GM21737 (cell line): ENCODE data around the gene LENG8.

Experiments
- ATAC-seq: cut with Tn5 transposase; IDR thresholded peaks from one replicate; pipeline ENCODE4 v1.9.1; 2021; ENCODE audit warnings: mild to moderate bottlenecking, moderate library complexity; ENCODE audit not compliant: unreplicated experiment

The LENG8 gene

DNA sequence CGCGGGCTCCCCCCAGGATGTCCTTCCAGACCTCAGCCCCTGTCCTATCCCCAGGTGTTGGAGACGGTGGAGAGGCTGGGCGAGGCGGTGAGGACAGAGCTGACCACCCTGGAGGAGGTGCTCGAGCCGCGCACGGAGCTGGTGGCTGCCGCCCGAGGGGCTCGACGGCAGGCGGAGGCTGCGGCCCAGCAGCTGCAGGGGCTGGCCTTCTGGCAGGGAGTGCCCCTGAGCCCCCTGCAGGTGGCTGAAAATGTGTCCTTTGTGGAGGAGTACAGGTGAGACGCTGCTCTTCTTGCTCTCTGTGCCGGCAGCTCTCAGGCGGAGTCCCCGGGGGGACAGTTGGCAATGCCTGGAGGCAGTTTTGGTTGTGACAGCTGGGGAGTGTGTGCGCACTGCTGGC lies 26.9 kb upstream of the LENG8 start:
- no peak for ATAC-seq

DNA sequence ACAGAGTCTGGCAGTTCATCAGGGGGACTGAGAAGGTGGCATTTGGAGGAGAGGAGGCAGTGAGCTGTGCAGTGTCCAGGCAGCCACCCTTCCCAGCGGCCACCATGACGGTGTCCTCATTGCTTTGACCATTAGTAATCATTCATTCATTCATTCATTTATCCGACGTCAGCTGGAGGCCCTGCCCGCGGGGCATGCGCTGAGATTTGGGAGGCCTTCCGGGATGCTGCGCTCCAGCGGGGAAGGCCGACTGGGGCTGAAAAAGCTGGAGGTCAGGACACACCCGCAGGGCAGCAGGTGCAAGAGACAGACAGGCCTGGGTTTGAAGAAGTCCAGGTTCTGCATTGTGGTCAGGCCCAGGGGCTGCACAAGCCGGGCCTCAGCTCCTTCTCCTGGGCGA lies 24.8 kb upstream of the LENG8 start:
- ATAC-seq: no peak

DNA sequence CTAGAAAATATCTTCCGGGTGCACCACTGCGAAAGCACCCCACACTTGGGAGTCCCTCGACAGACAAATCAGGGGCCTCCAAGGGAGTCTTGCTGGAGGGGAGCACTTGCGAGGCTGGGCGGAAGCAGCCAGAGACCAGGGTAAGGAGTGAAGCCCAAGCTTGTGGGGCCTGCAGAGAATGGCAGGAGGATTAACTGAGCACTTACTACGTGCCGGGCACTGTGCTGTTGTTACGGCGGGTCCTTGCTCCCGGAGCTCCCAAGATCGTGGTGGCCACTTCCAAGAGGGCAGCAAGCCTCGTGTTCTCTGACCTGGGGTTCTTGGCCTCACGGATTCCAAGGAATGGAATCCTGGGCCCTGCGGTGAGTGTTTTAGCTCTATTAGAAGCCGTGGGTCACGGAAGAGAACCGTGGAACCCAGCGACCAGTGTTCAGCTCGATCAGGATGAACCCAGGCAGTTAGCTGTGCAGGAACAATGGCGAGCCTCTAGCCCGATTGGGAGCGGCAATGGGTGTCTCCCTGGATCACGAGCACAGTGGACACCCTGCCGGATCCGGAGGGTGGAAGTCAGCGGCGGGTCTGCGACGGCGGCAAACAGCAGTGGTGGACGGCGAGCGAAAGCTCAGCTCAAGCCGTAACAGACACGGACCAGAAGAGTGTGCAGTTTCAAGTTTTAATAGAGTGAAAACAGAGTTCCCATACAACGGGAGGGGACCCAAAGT lies 24.2 kb upstream of the LENG8 start:
- no peak for ATAC-seq

DNA sequence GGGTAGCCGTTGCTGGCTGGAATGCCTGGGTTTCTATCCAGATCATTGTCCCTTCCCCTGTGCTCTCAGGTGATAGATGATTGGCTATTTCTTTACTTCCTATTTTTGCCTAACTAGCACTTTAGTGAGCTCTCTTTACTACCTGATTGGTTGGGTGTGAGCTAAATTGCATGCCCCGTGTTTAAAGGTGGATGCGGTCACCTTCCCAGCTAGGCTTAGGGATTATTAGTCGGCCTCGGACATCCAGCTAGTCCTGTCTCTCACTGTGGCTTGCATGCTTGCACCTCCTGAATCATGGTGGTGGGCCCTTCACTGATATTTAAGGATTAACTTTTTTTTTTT lies 23.6 kb upstream of the LENG8 start:
- no peak for ATAC-seq

DNA sequence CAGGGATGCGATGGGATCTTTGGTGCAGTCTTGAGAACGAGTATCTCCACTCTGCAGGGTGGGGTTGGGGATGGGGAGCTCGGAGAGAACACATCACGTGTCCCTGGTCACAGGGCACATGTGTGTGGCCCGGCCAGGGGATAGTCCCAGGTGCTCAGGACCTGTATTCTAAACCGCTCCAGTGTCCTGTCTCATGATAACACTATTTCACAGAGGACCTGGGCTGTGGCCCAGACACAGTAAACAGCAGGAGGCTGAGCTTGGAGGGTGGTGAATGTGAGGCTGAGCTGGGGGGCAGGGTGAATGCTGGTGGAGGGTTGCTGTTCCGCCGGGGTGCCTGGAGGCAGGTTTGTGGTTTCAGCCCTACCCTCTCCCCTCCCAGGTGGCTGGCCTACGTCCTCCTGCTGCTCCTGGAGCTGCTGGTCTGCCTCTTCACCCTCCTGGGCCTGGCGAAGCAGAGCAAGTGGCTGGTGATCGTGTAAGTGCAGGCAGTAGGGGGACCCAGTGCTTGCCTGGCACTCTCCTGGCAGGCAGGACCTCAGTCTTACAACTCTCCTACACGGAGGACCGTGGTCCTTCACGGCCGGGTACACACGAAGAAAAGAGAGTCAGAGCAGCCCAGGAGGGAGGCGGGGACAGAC lies 22.6 kb upstream of the LENG8 start:
- ATAC-seq: no peak

DNA sequence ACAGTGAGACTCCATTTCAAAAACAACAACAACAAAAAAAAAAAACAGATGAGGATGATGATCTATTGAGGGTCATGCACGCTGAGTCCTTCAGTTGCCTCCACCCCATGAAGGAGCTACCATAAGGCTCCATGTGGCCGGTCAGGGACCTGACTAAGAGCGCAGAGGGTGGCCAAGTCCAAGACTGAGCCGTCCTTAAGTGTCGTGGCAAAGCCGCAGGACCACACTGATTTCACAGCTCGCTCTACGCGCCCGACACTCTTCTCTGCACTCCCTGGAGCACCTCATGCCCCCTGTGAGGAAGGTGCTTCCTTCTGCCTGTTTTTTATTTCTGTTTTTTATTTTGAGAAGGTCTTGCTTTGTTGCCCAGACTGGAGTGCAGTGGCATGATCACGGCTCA lies 21.4 kb upstream of the LENG8 start:
- no peak for ATAC-seq

DNA sequence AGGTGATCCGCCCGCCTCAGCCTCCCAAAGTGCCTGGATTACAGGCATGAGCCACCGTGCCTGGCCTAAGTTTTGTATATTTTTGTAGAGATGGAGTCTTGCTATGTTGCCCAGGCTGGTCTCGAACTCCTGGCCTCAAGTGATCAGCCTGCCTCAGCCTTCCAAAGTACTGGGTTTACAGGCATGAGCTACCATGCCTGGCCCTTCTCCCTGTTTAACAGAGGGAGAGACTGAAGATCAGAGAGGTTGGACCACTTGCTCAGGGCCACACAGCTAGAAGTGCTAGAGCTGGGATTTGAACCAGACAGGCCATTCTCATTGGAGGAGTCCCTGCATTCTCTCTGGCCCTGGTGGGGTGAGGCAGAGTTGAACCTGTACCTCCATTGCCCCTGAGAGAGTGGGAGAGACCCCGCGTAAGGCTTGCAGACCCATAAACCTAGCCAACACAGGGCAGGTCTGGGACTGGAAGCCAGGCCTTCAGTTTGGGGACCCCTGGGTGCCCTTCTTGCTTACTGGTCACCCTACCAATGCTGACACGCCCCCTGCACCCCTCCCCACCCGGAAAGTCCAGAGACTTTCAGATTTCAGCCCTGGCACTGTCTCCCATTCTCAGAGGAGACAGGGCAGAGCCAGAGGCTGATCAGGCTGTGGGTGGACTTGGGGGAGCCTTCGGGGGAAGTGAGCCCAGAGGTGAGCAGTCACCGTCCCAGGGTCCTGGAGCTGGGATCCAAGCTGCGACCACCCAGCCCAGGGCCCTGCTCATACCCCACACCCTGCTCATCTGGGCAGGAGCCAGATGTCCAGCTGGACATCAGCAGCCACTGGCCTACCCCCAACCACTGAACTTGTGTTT lies 20.4 kb upstream of the LENG8 start:
- ATAC-seq: no peak

DNA sequence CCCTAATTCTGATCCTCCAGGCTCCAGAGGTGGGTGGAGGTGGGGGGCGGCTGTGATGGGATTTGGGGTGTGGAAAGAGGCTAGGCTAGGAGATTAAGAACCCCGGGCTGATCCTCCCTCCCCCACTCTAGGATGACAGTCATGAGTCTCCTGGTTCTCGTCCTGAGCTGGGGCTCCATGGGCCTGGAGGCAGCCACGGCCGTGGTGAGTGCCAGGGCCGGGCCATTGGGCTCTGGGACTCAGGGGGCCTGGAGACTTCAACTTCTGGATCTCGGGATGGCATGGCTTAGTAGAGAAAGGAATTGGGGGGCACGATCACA lies 19.9 kb upstream of the LENG8 start:
- ATAC-seq: no peak

DNA sequence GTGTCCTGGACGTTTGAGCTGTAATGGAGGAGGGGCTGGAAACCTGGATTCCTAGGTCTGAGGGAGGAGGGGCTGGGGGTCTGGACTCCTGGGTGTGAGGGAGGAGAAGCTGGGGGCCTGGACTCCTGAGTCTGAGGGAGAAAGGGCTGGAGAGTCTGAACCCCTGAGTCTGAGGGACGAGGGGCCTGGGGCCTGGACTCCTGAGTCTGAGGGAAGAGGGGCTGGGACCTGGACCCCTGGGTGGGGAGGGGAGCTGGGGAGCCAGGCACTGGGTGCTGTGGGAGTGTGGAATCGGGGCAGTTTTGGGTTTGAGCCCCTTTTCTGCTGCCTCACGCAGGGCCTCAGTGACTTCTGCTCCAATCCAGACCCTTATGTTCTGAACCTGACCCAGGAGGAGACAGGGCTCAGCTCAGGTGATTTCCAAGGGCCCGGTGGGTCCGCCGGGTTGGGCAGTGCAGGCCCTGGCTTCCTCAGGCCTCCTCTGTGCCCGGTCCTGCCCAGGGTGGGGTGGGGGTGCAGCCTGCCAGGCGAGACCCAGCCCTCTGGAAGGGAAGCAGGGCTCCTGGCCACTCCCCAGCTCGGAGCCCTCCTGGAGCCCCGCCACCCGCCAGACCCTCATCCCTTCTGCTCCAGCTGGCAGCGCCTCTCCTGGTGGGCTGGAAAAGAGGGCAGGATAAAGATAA lies 19.3 kb upstream of the LENG8 start:
- ATAC-seq: no peak

DNA sequence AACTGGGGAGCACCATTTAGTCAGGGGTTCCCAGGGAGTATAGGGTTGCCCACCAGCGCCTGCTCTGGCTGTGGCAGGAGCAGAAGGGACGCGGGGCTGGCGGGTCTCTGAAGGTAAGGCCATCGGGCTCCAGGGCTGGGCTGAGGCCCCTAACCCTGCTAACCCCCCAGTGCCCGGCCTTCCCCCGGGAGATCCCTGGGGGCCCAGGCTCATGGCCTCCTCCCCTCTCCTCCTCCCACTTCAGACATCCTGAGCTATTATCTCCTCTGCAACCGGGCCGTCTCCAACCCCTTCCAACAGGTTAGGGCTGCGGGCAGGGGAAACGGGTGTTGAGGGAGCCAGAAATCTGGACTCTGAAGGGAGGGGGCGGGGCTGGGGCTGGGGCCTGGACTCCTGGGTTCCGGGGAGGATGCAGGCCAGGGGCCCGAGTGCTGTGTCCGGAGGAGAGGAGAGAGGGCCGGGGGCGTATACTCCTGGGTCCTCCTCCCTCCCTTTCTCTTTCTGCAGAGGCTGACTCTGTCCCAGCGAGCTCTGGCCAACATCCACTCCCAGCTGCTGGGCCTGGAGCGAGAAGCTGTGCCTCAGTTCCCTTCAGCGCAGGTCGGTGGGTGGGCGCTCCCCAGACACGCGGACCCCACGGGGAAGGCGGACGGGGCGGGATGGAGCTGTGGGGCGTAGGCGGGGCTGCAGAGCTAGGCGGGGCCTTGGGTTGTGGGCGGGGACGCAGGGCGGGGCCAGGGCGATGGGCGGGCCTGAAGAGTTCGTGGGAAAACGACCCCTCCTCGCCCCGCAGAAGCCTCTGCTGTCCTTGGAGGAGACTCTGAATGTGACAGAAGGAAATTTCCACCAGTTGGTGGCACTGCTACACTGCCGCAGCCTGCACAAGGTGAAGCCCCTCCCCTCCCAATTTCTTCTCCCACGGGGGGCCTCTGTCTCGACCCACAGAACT lies 18.4 kb upstream of the LENG8 start:
- ATAC-seq: no peak

DNA sequence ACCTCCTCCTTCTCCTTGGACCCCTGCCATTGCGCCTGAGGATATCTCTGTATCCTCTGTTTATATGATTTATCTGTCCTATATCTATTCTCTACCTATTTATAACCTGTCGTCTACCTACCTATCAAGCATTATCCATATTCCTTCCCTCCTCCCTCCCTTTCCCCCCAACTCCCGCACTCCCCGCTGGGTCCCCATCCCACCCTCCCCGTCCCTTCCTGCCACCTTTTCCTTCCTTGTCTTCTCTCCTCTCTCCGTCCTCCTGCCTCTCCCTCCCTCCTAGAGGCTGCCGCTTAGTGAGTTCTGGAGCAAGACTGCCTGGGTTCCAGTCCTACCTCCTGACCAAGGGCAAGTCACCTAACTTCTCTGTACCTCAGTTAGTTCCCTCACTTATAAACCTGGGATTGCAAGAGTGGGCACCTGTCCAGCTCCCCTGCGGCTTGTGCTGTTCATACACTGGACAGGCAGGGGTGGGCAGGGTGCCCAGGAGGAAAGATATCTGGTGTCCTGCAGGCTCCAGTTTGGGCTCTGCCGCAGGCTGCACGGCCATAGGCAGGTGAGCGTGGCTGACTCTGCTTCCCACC lies 17.7 kb upstream of the LENG8 start:
- no peak for ATAC-seq

DNA sequence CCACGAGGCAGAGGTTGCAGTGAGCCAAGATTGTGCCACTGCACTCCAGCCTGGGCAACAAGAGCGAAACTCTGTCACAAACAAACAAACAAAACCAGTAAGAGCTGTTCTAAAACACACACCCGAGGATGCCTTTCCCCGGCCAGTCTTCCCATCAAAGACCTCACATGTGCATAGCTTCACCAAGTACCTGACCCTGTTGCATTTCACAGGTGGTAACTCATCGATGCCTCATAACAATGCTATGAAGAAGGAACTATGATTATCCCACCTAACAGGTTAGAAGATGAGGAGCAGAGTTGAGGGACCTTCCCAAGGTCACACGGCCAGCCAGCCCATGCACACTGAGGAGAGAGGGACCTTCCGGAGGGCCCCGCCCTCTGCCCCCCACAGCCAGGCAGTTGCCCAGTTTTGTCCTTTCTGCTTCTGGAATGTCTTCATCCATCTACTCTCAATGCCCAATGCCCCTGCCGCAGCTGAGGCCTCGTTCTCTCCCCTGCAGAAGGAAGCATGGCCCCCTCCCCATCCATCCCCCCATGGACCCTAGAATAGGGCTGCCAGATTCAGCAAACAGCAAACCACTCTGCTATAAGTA lies 16.8 kb upstream of the LENG8 start:
- no peak for ATAC-seq

DNA sequence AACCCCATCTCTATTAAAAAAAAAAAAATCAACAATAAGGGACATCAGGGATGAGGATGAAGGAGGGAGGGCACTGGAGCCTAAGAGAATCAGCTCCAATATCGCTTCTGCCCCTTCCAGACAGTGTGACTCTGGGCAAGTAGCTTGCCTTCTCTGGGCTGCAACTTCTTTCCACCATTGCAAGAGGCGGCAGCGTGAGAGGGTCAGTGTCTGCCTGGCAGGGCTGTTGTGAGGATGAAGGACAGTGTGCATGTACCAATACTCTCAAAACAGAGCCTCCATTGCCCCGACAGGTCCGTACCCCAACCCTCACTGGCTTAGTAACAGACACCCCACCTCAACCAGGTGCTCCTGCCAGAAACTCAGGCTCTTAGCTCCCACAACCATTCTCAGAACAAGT lies 15.3 kb upstream of the LENG8 start:
- ATAC-seq: no peak

DNA sequence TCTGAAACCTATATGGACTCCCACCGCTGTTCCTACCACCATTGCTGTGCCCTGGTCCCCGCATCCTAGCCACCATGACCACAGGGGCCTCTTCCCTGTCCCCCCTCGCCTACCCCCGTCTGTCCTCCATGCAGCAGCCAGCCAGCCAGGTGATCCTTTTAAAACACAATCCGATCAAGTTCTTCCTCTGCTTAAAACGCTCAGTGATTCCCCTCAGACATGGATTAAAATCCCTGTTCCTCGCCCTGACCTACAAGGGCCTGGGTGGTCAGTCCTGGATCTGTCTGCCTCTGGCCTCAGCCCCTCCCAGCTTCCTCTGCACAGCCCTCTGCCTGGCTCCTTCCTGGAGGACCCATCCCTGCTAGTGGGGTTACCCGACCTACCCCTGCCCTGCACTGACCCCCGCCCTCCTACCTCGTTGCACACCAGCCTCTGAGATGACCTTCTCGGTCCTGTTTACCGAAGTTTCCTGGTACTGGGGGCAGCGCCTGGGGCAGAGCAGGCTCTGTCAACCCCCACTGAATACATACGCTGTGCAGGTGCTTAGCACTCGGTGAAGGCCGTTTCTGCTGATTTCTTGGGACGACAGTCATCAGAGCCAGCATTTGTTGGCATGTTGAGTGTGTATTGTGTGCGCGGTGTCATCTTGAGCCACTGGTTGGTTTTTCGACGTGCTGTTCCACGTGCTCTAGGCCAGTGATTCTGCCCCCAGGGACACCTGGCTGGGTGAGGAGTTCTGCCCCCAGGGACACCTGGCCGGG lies 14.7 kb upstream of the LENG8 start:
- ATAC-seq: no peak

DNA sequence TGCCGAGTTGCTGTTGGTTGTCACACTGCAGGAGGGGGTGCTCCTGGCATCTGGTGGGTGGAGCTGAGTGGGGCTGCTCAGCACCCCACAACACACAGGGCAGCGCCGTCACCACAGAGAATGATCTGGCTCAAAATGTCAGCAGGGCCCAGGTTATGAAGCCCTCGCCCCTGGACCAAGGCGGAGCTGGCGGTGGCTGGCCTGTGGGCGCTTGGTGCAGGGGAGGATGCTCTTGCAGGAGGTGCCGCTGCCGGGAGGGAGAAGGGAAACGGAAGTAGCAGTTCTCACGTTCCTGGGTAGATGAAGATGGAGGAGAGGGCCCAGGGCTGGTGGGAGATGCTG lies 14.2 kb upstream of the LENG8 start:
- ATAC-seq: no peak

DNA sequence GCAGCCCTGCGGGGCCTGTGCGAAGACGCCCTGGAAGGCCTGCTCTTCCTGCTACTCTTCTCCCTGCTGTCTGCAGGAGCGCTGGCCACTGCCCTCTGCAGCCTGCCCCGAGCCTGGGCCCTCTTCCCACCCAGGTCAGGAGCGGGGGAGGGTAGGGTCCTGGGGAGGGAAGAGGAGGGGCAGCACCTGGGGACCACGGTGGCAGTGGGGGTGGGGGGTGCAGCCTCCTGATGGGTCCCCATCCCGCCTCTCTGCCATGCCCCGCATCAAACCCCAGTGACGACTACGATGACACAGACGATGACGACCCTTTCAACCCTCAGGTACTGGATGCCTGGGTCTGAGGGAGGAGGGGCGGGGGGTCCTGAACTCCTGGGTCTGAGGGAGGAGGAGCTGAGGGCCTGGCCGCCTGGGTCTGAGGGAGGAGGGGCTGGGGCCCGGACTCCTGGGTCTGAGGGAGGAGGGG lies 13.4 kb upstream of the LENG8 start:
- ATAC-seq: no peak

DNA sequence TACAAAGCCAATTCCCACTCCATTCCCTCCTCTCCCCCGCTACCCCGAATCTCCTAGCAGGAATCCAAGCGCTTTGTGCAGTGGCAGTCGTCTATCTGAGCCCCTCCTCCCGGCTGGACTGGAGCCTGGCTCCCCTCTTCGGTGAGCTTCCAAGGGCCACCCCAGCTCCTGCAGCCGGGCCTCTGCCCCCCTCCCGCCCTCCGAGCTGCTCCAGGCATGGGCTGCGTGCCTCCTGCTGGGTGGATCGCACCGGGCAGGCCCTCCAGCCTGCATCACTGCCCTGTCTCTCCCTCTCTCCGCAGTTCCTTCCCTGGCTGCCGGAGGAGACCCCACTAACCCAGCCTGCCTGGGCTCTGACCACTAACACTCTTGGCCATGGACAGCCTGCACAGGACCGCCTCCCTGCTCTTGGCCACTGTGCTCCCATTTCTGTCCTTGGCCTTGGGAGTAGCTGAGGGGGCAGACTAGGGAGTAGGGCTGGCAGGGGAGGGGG lies 12.9 kb upstream of the LENG8 start:
- ATAC-seq: no peak

DNA sequence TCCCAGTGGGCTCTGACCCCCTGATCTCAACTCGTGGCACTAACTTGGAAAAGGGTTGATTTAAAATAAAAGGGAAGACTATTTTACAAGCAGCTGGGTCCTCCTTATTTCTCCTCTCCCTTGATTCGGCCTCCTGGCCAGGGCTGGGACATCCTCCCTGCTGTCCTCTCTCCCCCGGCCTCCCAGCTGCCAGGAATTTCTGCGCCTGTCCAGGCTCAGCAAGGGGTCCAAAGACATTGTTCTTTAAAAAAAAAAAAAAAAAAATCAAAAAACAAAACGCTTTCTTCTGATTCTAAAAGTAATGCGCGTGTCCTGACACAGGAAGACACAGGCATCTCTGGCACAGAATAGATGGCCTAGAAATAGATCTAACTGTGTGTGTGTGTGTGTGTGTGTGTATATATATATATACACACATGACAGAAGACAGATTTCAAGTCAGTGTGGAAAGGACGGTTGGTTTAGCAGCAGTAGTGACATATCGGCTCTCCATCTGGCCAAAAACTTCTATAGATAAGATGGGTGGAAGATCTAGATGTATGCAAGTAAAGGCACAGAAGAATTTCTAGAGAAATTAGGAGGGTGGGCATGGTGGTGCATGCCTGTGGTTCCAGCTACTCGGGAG lies 12.3 kb upstream of the LENG8 start:
- ATAC-seq: no peak
